GM11168 (cell line): ENCODE measurements around the gene ABLIM1.

Experiments used
- in situ Hi-C: fragments of 300-500 bp; cut with MboI; formaldehyde crosslinking; loops from one replicate; pipeline ENCODE4 v1.12.0; 2022; ENCODE audit warnings: low sequenced_read_pairs; ENCODE audit not compliant: unreplicated experiment

The ABLIM1 gene

DNA sequence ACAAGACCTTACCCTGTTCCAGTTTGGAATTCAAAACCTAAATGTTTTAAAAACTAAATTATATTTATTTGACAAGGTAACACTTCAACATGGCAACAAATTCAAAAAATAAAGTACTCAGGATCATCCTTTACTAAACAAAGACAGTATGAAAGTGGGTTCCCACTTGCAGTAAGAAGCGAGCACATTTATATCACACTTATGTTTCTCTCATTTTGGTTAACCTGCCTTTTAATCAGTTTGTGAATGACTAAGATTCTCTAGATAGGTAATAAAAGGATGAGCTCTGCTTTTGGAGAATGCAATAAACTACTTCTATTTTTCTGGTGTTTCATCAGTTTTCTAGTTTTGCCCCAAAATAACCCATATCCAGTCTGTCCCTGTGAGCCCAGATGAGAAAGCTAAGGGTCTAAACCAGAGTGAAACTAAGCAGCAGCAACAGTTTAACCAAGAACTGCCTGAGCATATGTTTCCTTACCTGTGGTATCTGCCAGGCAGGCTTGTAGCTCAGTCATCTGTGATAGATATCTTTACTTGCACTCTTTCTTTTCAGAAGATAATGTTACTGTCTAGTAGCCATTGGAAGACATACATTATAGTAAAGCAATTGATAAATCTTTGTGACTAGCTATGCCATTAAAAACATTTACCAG lies 64.1 kb downstream of the ABLIM1 start:
- in situ Hi-C loops, result no loop called here

DNA sequence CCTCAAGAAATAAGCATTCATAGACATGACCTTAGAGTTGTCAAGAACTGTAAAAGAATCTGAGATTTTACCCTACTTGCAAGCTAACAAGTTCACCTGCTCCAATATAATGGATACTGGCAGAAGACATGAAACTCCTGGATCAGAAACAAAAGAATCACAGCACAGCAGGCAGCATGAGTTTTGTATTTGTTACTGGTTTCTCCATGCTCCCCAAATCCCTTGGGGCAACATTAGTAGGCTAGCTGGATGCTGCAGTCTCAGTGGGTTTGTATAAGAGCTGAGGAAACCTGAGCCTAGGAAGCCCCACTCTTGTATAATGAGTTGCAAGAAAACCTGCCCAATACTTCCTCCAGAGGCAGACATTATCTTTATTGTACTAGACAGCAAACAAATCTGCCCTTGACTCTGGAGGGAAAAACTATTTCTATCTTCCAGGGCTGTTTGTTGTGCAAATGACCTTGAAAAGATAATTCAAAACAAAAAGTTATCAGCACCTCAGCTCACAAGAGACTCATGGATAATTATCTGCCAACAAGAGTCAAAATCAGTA lies 64.8 kb downstream of the ABLIM1 start:
- in situ Hi-C loops, result no loop called here

DNA sequence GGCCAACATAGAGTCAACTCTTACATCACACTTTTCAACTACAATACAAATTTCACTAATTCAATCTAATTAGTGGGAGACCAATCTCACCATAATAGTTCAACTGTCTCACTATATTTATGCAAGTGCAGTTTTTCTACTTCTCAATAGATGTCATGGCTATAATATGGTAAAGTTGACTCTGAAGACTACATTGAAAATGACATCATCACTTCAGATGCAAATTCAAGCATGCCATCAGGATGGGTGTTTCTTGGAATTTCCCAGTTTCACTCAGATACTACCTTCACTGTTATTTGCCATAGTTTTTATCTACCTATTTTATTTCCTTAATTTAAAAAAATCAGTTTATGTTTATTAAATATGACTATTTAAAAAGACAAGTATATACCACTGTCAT lies 67.1 kb downstream of the ABLIM1 start:
- in situ Hi-C loops, result no loop called here

DNA sequence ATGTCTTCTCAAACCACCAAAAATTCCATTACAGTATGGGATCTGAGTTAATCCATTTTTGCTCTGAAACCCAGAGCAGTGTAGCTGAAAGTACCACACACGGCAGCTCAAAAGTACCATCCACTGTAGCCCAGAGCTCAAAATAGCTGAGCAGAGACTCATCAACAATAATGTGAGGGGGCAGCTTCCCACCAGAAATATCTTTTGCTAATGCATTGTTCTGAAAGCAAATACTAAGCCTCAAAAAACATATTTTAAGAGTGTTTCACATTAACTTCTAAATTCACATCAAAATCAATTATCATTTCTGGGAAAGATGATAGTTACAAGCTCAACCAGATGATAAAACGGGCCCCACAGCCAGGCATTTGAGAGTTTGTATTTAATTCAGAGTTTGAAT lies 73.7 kb downstream of the ABLIM1 start:
- in situ Hi-C loops, result no loop called here

DNA sequence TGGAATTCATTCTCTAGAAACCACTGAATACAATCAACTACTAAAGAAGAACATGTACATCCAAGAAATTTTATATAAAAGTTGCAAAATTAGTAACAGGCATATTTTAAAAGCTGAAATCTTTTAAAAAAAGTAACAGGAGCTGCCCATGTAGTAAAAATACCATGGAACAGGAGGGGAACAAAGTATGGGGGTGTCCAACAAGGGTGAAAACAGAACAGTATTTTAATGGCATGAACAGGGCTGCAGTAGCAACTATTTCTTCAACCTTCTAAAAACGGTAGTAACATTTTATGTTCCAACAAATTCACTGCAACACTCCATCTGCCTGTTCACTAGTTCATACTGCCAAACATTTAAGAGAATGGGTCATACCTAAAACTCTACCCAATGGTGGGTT lies 77.0 kb downstream of the ABLIM1 start:
- in situ Hi-C loops, result no loop called here

DNA sequence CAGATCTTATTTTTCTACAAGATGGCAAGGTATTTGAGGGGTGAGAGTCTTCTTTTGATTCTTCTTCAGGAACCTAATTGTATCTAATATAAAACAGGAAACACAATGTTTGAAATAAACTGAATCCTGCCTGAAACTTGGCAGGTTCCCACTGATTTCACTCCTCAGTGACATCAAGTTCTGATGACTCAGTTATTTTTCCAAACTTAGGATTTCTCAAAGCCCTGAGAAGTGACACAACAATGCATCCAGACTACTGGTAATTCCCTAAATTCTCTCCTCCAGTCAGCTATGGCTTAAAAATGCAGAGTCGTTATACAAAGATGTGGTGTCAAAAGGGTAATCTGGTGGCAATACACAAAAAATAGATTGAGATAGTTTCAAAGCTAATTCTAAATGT lies 80.9 kb downstream of the ABLIM1 start:
- in situ Hi-C loops, result no loop called here

DNA sequence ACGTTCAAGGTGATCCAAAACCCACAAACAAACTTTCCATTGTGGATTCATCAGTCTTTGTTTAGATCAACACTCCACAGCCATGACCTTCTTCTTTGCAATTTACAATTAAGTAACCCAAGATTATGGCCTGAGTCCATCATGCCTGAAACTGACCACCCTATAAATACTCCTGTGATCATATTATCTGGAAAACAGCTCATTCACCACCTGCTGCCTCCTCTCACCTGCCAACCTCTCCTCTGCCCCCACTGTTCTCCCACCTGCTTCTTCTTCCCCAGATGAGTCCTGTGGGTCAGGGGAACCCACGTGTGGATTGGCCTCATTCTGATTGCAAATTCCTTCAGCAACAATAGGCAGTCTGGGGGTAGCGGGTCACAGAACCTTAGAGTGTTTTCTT lies 81.4 kb downstream of the ABLIM1 start:
- in situ Hi-C loops, result no loop called here

DNA sequence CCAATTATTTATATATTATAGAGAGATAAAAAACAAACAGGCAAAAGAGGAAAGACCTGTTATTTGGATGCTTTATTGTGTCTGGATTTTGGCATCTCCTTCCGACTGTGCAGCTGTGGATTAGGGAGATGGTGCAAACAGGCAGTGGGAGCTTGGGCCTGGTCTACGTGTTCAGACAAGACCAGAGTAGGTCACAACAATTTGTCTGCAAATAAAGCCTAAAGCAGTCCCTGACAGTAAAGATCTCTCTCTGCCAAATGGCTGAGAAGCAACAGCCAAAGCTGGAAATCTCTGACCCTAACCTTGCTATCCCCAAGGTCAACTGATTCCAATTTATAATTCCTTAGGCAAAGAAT lies 82.0 kb downstream of the ABLIM1 start:
- in situ Hi-C loops, result no loop called here

DNA sequence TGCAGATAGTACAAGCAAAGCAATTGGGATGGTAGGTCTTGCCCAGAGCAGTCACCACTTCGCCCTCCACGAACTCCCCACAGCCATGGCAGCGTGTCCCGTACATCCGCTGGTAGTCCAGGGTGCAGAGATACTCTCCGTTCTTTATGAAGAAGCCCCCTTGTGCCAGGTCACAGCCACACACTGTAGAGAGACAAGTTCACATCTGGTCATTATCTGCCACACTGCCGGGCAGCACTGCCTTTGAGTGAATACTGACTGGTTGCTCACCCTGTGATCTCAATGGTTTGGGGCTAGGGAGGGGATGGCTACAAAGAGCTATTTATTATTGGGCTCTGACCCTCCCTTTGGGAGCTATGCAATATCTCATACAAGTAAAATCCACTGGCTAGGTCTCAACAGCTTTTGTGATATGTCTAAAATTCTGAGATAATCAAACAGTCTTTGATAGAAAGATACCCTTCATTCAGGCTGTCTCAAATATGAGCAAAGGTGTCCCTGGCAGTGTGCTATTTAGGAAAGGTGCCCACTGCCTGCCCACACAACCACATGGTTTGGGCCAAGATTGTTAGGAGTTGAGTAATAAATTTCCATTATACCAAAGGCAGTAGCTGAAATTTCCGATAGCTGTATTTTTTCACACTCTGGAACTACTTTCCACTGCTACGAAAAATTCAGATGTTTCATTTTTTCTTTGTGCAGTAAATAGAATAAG lies 82.5 kb downstream of the ABLIM1 start:
- in situ Hi-C loops, result no loop called here

DNA sequence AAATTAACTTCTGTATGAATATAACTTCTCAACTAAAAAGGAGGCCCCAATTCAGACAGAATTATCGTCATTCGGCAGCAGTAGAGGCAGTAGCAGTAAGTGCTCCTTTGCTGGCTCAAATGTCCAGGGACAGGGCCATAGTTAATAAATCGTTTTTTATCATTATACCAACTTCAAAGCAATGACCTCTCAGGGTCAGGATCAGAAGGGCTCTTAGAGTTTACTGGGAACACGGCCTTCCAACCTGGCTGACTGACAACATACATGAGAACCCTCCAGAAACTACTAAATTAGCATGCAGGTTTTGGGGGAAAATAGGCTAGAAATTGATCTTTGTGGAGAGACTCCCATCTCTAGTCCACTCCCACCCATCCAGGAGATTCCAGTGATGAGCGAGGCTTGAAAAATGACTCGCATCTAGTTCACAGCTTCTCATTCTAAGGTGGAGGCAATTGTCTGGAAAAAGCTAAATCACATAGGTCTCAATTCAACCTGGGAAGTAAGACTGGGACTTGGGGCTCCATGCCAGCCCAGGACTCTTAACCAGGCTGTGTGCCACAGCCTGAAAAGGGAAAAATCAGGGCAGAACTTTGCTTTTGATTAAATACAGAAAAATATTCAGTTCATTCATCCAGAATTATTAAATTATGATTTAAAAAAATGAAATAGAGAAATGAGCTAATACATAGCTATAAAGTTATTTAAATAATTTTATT lies 84.6 kb downstream of the ABLIM1 start:
- in situ Hi-C loops, result loop anchor here (25.0 kb wide), 1 partner anchor 214 kb away; no protein-coding TSS in a partner anchor

DNA sequence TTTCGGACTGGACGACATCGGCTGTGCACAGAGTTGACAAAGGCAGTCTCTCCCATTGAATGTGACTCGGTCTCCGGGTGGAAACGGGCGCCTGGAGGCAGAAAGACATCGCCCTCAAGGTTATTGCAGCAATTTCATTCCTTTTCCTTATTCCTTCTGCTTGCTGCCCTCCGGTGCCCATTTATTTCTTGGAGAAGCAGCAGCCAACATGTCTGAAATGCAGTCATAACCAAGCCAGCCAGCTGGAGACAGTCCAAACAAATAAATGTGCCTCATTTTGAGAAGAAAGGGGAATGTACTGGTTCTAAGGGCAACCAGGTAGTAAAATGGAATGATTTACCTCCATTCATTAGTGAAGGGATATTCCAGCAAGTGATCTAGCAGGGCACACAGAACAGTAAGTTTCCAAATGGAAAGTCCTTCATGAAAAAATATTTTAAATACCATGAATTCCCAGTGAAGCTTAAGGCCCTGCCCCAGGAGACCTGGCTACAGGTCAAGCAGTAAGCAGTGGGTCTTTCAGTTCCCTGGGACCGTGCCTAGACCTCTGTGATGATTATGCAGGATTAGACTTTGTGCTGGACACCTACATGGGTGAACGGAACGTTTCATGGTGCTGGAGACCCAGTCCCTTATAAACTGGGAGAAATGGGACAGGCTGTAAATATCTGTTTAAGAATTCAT lies 86.6 kb downstream of the ABLIM1 start:
- in situ Hi-C loops, result loop anchor here (25.0 kb wide), 1 partner anchor 216 kb away; no protein-coding TSS in a partner anchor

DNA sequence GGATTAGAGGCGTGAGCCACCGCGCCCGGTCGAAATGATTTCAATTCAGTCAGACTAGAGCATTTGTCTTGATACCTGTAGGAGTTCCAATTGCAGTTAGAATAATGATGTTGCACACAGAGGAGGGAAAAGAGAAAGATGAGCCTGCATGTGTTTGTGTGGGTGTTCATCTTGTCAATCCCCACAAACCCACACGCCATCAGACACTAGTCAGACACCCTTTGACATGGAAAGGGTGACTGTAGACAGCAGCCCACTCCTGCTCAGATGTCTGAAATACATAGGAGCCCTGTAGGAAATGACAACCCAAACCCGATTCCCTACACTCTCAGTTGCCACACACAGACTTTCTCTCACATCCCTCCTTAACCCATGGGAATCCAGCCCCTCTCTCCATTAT lies 92.0 kb downstream of the ABLIM1 start:
- in situ Hi-C loops, result loop anchor here (25.0 kb wide), 1 partner anchor 221 kb away; no protein-coding TSS in a partner anchor

DNA sequence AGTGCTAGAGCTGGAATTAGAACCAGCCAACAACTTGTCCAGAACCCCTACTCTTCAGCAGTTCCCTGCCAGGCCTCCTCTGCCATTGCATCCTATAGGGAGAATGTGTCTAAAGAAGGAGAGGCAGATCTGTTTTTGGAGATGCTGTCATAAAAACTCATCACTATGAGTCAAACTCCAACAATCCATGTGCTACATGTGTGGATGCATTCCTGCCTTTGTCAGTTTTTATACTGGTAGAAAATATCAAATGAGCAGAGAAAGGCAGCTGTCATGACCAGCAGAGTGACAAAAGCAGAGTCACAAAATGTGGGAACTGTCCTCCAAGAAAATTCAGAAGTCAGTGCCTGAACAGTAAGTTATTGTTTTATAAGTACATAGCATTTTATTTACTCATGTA lies 93.0 kb downstream of the ABLIM1 start:
- in situ Hi-C loops, result loop anchor here (25.0 kb wide), 1 partner anchor 222 kb away; no protein-coding TSS in a partner anchor

DNA sequence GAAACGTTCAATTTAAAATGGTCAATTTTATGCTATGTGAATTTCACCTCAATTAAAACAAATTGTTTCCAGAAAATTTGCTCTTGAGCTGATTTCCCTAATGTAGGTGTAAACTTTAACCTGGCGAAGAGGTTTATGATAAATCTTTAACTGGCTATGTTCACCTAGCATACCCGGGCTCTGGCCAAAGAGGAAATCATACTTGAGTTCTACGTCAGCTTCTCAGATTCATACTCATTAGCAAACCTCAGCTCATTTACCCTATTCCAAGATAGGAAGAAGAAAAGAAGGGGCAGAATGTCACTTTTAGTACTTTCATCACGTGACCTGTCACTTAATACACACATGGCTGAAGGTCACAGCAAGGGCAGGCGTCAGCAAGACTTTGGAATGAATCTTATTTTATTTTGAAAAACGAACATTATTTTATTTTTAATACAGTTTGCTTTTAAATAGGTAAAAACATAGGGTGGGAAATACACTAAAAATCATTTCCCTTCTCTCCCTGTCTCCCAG lies 97.0 kb downstream of the ABLIM1 start:
- in situ Hi-C loops, result loop anchor here (25.0 kb wide), 1 partner anchor 226 kb away; no protein-coding TSS in a partner anchor

DNA sequence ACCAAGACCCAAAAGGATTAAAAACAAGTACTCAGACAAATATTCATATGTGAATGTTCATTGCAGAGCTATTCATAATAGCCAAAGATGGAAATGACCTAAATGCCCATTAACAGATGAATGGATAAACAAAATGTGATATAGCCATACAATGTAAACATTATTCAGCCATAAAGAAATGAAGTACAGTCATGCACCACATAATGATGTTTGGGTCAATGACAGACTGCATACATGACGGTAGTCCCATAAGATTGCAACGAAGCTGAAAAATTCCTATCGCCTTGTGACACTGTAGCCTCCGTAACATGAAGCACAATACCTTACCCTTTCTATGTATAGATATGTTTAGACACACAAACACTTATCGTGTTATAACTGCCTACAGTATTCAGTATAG lies 97.9 kb downstream of the ABLIM1 start:
- in situ Hi-C loops, result loop anchor here (25.0 kb wide), 1 partner anchor 227 kb away; no protein-coding TSS in a partner anchor

DNA sequence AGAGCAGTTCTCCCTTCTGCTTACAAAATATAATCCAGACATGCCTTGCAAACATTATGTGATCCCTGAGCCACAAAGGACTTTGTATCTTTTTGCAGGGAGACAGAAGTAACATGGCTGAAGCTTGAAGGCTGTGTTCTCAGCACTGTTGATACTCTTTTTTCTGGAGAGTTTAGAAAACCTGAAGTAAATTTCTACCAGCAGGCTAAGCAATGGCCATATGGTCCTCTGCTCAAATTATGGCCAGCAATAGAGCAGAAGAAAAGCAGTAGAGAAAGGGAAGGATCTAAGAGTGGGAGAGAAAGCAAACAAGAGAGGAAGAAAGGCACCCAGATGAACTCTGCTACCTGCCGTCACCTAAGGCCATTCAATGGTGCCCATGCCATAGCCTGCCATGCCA lies 98.4 kb downstream of the ABLIM1 start:
- in situ Hi-C loops, result loop anchor here (25.0 kb wide), 1 partner anchor 228 kb away; no protein-coding TSS in a partner anchor

DNA sequence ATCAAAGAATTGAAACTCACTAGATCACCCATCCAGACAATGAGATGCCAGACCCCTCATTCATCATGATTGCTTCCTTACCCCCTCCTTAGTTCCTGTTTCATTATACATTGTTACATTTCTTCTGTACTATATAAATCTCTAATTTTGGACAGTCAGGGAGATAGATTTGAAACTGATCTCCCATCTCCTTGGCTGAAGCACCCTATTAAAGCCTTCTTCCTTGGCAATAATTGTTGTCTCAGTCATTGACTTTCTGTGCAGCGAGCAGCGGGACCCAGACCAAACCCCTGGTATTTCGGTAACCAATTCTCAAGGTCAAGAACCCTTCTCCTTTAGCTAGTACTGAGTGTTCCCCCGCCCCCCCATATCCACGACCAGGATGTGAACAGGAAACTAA lies 100.2 kb downstream of the ABLIM1 start:
- in situ Hi-C loops, result loop anchor here (25.0 kb wide), 1 partner anchor 229 kb away; no protein-coding TSS in a partner anchor

DNA sequence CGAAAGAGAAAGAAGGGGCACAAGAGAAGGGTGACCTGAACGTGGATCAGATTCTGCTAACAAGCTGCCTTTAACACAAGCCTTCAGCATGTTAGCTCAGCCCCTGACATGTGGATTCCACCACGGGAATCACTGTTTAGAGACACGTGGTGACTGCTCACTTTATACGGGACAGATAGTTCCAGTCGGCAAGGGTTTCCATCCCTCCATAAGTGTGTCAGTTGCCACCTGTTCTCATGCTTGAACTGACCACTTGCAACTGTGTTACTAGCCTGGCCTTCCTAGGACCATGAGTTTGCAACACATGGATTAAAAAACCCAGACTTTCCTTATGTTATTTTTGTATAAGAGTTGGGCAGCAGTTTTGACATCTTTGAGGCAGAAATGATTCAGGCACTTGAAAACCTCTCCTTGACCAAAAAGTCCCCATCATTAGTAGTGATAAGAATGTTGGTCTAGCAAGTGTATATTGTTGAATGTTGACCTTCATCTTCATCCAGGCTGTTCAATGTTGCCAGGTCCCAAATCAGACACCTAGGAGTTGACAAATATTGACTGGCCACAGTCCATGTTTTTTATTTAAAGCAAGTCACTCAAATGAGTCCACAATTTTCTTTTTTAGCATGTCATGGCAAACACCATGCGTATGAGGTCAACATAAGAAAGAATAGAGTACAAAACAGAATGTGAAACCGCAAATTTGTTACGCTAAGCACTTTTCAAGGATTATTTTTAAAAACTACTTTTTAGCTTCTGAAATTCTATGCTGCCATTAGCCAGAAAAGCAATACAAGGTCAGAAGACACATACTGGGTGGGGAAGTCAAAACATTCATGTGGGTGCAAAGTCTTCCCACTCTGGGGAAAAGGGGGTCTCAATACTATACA lies 101.6 kb downstream of the ABLIM1 start:
- in situ Hi-C loops, result loop anchor here (25.0 kb wide), 1 partner anchor 231 kb away; no protein-coding TSS in a partner anchor

DNA sequence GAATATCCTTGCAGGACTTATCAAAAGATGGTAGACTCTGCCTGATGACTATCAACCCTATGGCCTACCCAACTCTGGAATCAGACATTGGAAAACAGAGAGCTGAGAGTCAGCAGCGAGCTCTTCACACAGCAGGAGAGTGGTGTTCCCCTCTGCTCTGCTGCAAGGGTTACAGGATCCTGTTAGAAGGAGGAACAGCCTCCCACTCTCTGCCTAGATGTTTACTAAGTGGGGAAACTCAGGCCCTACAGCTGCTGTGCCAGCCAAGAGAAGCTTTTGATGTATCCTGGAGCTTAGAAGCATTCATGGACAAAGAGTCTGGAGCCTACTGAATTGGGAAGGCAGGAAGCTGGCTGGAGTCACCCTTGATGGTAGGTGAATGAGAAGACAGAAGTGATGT lies 104.6 kb downstream of the ABLIM1 start:
- in situ Hi-C loops, result loop anchor here (25.0 kb wide), 1 partner anchor 234 kb away; no protein-coding TSS in a partner anchor
